Hematopoietic multipotent progenitor cell treated with erythropoietin and hydrocortisone succinate and interleukin-3 and kit ligand, for 17 days (in vitro differentiated cells): ENCODE results near the gene SRRM3.
"Not testable (repeated sequence)": the region's sequence is repeated elsewhere in the genome, so short reads cannot be mapped to it uniquely, and the experiment has no call there.

Experiments used
- DNase-seq: peaks from one replicate; pipeline ENCODE4 v3.0.0-alpha.2; 2015; ENCODE audit warnings: low spot score

Gene SRRM3

GRCh38 chr7:76291351-76292212 lies 89.9 kb downstream of the SRRM3 start:
- DNase-seq = peak; percentile 90

- no peak for DNase-seq
Observed at GRCh38 chr7:76292213-76292573, 90.5 kb downstream of the SRRM3 start.

- DNase-seq = not testable (repeated sequence)
Observed at GRCh38 chr7:76292911-76293310, 91.2 kb downstream of the SRRM3 start.

GRCh38 chr7:76293407-76293901 lies 91.8 kb downstream of the SRRM3 start:
- DNase-seq = no peak

- peak; percentile 87 for DNase-seq
Observed at GRCh38 chr7:76294344-76295024, 92.8 kb downstream of the SRRM3 start.

- DNase-seq = no peak
Observed at GRCh38 chr7:76296743-76297740, 95.3 kb downstream of the SRRM3 start.

- DNase-seq = no peak
Observed at GRCh38 chr7:76300166-76300731, 98.6 kb downstream of the SRRM3 start.

GRCh38 chr7:76301000-76301399 lies 99.3 kb downstream of the SRRM3 start:
- no peak for DNase-seq

- peak; percentile 79 for DNase-seq
Observed at GRCh38 chr7:76302347-76303201, 100.9 kb downstream of the SRRM3 start, which contains the start of gene HSPB1. Gene HSPB1 (plus strand): TSS chr7:76302673. CDS start chr7:76302713, 40 bp downstream.

- DNase-seq = peak; percentile 90
Observed at GRCh38 chr7:76303202-76304147, 101.8 kb downstream of the SRRM3 start.

- DNase-seq = no peak
Observed at GRCh38 chr7:76304888-76305375, 103.2 kb downstream of the SRRM3 start.

- DNase-seq = not testable (repeated sequence)
Observed at GRCh38 chr7:76308874-76309273, 107.2 kb downstream of the SRRM3 start.

GRCh38 chr7:76309341-76310101 lies 107.8 kb downstream of the SRRM3 start:
- DNase-seq = not testable (repeated sequence)

GRCh38 chr7:76310102-76310957 lies 108.6 kb downstream of the SRRM3 start:
- DNase-seq = no peak

GRCh38 chr7:76311838-76312237 lies 110.1 kb downstream of the SRRM3 start:
- DNase-seq = not testable (repeated sequence)

- peak; percentile 95 for DNase-seq
Observed at GRCh38 chr7:76314042-76314721, 112.5 kb downstream of the SRRM3 start.

- DNase-seq = not testable (repeated sequence)
Observed at GRCh38 chr7:76314740-76315139, 113.0 kb downstream of the SRRM3 start.
